Gastrocnemius medialis (tissue), 4 donors: ENCODE results near the gene SHC2. TPM values are rescaled to one million over a fixed set of nuclear protein-coding genes. Genes with fewer than 3 reads are reported as not detected.

Source experiments
- ATAC-seq, 2 donors: fragments of 150-250 bp; one replicate each; pipeline ENCODE4 v1.9.1; 2016
- DNase-seq, 2 donors: peaks; one replicate each; pipeline ENCODE4 v3.0.0-alpha.2; 2019
- H3K27ac ChIP-seq, 4 donors: fragments of 200-600 bp; sonication (generic); 1 replicate in 1 of 4; 2 replicates in 3 of 4; pipeline ENCODE4 v1.5.1; 2016 to 2018; ENCODE audit warnings: mild to moderate bottlenecking in 2 of 4, moderate library complexity in 1 of 4
- H3K27me3 ChIP-seq, 3 donors: fragments of 200-600 bp; sonication (generic) in 2 of 3; 1 replicate in 1 of 3; 2 replicates in 2 of 3; pipeline versions ENCODE4 v1.5.1 to v1.6.0; 2016 to 2019; ENCODE audit warnings: mild to moderate bottlenecking in 1 of 3, moderate library complexity in 1 of 3
- H3K36me3 ChIP-seq, 2 donors: fragments of 200-600 bp; sonication (generic) in 1 of 2; one replicate each; pipeline ENCODE4 v1.5.1; 2017 to 2018
- H3K4me1 ChIP-seq, 2 donors: fragments of 200-600 bp; sonication (generic) in 1 of 2; one replicate each; pipeline ENCODE4 v1.5.1; 2016 to 2017; ENCODE audit warnings: mild to moderate bottlenecking in 2 of 2
- H3K4me3 ChIP-seq, 4 donors: fragments of 200-600 bp; sonication (generic) in 3 of 4; 1 replicate in 1 of 4; 2 replicates in 3 of 4; pipeline ENCODE4 v1.5.1; 2016 to 2019; ENCODE audit warnings: mild to moderate bottlenecking in 2 of 4
- H3K9me3 ChIP-seq, 3 donors: fragments of 200-600 bp; sonication (generic) in 2 of 3; 1 replicate in 1 of 3; 2 replicates in 2 of 3; pipeline ENCODE4 v1.5.1; 2016 to 2019
- CTCF ChIP-seq, 5 experiments: fragments of 450-650 bp in 3 of 5; fragments of 200-600 bp in 2 of 5; sonication (generic) in 2 of 5; IDR thresholded peaks in 4 of 5; conservative IDR thresholded peaks in 1 of 5; 1 replicate in 4 of 5; 2 replicates in 1 of 5; pipeline ENCODE4 v1.5.1; 2016 to 2019; ENCODE audit warnings: antibody characterized with exemption in 5 of 5, mild to moderate bottlenecking in 3 of 5, moderate library complexity in 3 of 5
- POLR2A ChIP-seq, 2 donors: fragments of 450-650 bp; IDR thresholded peaks; one replicate each; pipeline ENCODE4 v1.6.1; 2017; ENCODE audit warnings: antibody characterized with exemption in 2 of 2, mild to moderate bottlenecking in 2 of 2, moderate library complexity in 2 of 2
- in situ Hi-C, 4 donors: fragments of 200-750 bp; cut with MboI; loops; one replicate each; pipeline versions ENCODE4 v1.15.0 to v1.8.0; 2017; ENCODE audit warnings: low sequenced_read_pairs in 4 of 4
- intact Hi-C: fragments of 100-400 bp; cut with DNase I; formaldehyde crosslinking; loops from one replicate; pipeline ENCODE4 v1.15.1; 2023; ENCODE audit warnings: low total_unique reads
- total RNA-seq, 4 donors: library from RNA; depleted of rRNA; stranded (reverse); fragments of >200 nt; gene quantifications; one replicate each; pipeline versions ENCODE4 v1.1.0 to v1.2.3, GENCODE V29; 2016

Gene SHC2
- total RNA-seq, 4 donors from 2014 or later = 2.1 to 6.2 (median 4.5) TPM

- no peak for ATAC-seq
- DNase-seq = no peak
- Histone ChIP-seq H3K27ac (no peak overlapping the region), H3K27me3 (no peaks in the 10 kb centered on the region), H3K4me3 (no peak overlapping the region), H3K9me3 (no peaks in the 10 kb centered on the region), H3K4me1 (no peaks in the 10 kb centered on the region), H3K36me3 (no peaks in the 10 kb centered on the region)
- in situ Hi-C loops = no loop called here
- TF ChIP-seq POLR2A (IDR thresholded peaks at IDR 0.05) (no peak), CTCF (IDR thresholded peaks at IDR 0.05 in 4 of 5, conservative IDR thresholded peaks at IDR 0.05 in 1 of 5) (no peak)
- intact Hi-C loops = no loop called here
These were observed 10.9 kb downstream of the SHC2 start for GRCh38 chr19:449916-450315.

GRCh38 chr19:447816-448560 lies 12.8 kb downstream of the SHC2 start:
- Histone ChIP-seq H3K36me3 (no peaks in the 10 kb centered on the region), H3K9me3 (no peaks in the 10 kb centered on the region), H3K4me1 (no peaks in the 10 kb centered on the region), H3K27me3 (no peaks in the 10 kb centered on the region), H3K4me3 (no peak overlapping the region), H3K27ac (no peak overlapping the region)
- TF ChIP-seq CTCF (IDR thresholded peaks at IDR 0.05 in 4 of 5, conservative IDR thresholded peaks at IDR 0.05 in 1 of 5) = no peak
- DNase-seq (no peak), ATAC-seq (no peak)
- in situ Hi-C loops (no loop called here), intact Hi-C loops (no loop called here)

- H3K36me3 ChIP-seq = no peaks in the 10 kb centered on the region
- in situ Hi-C loops (no loop called here), intact Hi-C loops (no loop called here)
- H3K27me3 ChIP-seq = no peaks in the 10 kb centered on the region
- DNase-seq = no peak
- H3K4me1 ChIP-seq = no peaks in the 10 kb centered on the region
- H3K4me3 ChIP-seq = no peak overlapping the region
- no peaks in the 10 kb centered on the region for H3K9me3 ChIP-seq
- TF ChIP-seq POLR2A (IDR thresholded peaks at IDR 0.05) = no peak
- TF ChIP-seq CTCF (IDR thresholded peaks at IDR 0.05 in 4 of 5, conservative IDR thresholded peaks at IDR 0.05 in 1 of 5) = no peak
- ATAC-seq = no peak
- no peak overlapping the region for H3K27ac ChIP-seq
These were observed 13.8 kb downstream of the SHC2 start for GRCh38 chr19:447064-447426.

GRCh38 chr19:444677-445210 lies 16.1 kb downstream of the SHC2 start:
- no peaks in the 10 kb centered on the region for H3K9me3 ChIP-seq
- ATAC-seq = no peak
- in situ Hi-C loops = no loop called here
- H3K4me3 ChIP-seq = no peak overlapping the region
- intact Hi-C loops = no loop called here
- no peaks in the 10 kb centered on the region for H3K4me1 ChIP-seq
- H3K27me3 ChIP-seq = no peaks in the 10 kb centered on the region
- no peak overlapping the region for H3K27ac ChIP-seq
- H3K36me3 ChIP-seq = no peaks in the 10 kb centered on the region
- no peak for TF ChIP-seq POLR2A (IDR thresholded peaks at IDR 0.05)
- no peak for TF ChIP-seq CTCF (IDR thresholded peaks at IDR 0.05 in 4 of 5, conservative IDR thresholded peaks at IDR 0.05 in 1 of 5)
- DNase-seq = no peak
